ENCODE measurements around the gene C1orf21. TPM values are rescaled to one million over a fixed set of nuclear protein-coding genes. Genes with fewer than 3 reads are reported as not detected.

Gene C1orf21
- total RNA-seq, 2 donors from 2014 or later, result 3.0 to 4.6 TPM

DNA sequence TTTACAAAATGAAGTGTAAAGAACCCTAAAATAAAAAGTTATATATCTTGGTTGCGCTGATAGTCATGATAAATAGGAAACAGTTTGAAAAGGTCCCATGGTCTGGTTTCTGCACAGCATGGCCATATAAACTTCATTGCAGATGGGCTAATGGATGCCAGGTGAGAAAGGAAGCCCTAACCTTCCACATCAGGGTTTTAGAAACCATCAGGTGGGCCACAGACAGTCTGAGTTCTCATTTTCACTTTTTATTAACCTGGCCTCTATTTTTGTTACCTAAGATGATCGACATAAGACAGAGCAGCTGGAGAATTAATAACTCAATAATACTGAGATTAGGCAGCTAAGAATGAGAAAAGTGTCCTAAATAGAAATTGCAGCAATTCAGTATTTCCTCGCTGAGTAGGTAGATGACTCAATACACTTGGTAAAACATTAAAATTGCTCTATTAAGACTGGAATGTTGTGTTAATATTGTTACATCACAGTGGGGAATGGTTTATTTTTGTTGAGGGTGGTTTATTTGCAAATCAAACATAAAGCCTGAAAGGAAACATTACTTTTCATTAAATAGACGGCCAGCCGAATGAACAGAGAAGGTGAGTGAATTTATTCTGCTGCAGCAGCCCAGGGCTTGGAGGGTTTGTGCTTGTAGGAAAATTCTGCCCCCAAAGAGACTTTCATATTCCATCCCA is 21.1 kb downstream of the C1orf21 start:
- no peak overlapping the region for H3K27ac Mint-ChIP-seq
- no peaks in the 10 kb centered on the region for H3K36me3 Mint-ChIP-seq (ENCODE audit: insufficient read depth in 2 of 2)
- no peak for DNase-seq
- ATAC-seq (replicated peaks in 1 of 2), result no peak
- no peaks in the 10 kb centered on the region for H3K9me3 Mint-ChIP-seq
- H3K27me3 Mint-ChIP-seq (ENCODE audit: low read depth), result no peaks in the 10 kb centered on the region
- no peak overlapping the region for H3K4me3 Mint-ChIP-seq
- H3K4me1 Mint-ChIP-seq (ENCODE audit: low read depth), result no peaks in the 10 kb centered on the region

DNA sequence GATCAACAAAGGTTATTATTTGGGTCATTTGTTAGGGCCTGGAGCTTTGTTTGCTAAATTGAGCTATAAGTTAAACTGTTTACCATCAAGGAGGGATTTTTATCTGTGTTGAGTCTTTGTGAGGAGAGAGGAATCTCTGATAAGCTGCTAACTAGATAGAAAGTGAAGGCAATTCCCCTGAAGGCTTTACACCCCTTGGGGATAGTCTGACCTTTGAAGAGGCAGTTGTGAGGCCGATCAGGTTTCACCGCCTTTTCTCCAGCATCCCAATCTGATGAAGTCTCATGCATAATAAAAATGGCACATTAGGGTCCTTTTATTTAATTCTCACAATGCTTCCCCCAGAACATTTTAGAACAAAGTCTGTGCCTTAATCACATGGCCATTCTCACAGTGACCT is 21.8 kb downstream of the C1orf21 start:
- DNase-seq, result no peak
- H3K27ac Mint-ChIP-seq, result no peak overlapping the region
- no peak overlapping the region for H3K4me3 Mint-ChIP-seq
- H3K4me1 Mint-ChIP-seq (ENCODE audit: low read depth), result no peaks in the 10 kb centered on the region
- H3K27me3 Mint-ChIP-seq (ENCODE audit: low read depth), result no peaks in the 10 kb centered on the region
- ATAC-seq (replicated peaks in 1 of 2), result no peak
- no peaks in the 10 kb centered on the region for H3K9me3 Mint-ChIP-seq
- no peaks in the 10 kb centered on the region for H3K36me3 Mint-ChIP-seq (ENCODE audit: insufficient read depth in 2 of 2)

DNA sequence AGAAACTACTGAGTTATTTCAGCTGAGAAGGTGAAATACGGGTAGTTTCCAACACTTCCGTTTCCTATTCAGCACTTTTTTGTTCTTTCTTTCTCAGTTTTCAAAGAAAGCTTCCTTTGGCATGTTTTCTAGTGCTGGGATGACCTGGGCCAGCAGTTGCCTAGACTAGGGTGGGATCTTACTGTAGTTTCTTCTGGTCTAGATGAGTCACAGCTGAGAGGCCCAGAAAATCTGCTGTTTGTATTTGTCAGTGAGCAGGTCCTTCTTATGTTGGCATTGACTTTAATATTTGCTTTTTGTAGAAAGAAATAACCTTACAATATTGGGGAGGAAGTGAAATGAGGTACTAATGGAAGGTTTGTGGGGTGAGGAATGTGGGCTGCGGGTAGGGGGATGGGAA is 22.2 kb downstream of the C1orf21 start:
- no peaks in the 10 kb centered on the region for H3K4me1 Mint-ChIP-seq (ENCODE audit: low read depth)
- H3K9me3 Mint-ChIP-seq, result no peaks in the 10 kb centered on the region
- DNase-seq, result no peak
- no peak for ATAC-seq (replicated peaks in 1 of 2)
- peak overlapping the region; percentile 71 for H3K27ac Mint-ChIP-seq
- no peaks in the 10 kb centered on the region for H3K27me3 Mint-ChIP-seq (ENCODE audit: low read depth)
- H3K36me3 Mint-ChIP-seq (ENCODE audit: insufficient read depth in 2 of 2), result no peaks in the 10 kb centered on the region
- no peak overlapping the region for H3K4me3 Mint-ChIP-seq

DNA sequence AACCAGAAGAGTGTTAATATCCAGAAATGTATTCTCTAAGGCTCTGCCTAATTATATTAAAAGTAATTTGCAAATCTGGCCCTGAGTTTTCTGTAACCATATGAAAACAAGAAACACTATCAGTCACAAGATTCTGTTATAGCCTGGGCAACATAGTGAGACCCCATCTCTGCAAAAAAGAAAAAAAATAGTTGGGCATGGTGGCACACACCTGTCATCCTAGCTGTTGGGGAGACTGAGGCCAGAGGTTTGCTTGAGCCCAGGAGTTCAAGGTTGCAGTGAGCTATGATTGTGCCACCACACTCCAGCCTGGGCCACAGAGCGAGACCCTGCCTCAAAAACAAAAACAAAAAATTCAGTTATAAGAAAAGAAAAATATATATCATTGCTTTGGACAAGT is 25.6 kb downstream of the C1orf21 start:
- no peaks in the 10 kb centered on the region for H3K36me3 Mint-ChIP-seq (ENCODE audit: insufficient read depth in 2 of 2)
- no peaks in the 10 kb centered on the region for H3K4me1 Mint-ChIP-seq (ENCODE audit: low read depth)
- no peak for ATAC-seq (replicated peaks in 1 of 2)
- DNase-seq, result no peak
- no peak overlapping the region for H3K4me3 Mint-ChIP-seq
- H3K27ac Mint-ChIP-seq, result no peak overlapping the region
- H3K27me3 Mint-ChIP-seq (ENCODE audit: low read depth), result no peaks in the 10 kb centered on the region
- H3K9me3 Mint-ChIP-seq, result no peaks in the 10 kb centered on the region

DNA sequence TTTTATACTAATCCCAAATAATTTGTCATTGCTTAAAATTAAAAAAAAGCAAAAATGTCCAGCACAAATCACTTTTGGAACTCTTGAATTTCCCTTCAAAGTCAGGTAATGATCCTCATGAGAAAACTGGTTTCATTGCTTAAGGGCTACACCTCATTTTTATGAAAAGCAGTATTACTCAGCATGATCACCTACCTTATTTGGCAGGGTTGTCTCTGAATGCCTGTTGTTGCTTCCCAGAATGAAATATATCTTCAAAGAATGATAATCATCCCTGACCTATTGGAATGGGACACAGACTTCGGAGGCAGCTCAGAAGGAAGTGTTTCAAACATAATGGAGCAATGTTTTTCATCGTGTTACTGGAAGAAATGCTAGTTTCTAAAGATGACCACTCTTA is 29.7 kb downstream of the C1orf21 start:
- H3K4me1 Mint-ChIP-seq (ENCODE audit: low read depth), result no peaks in the 10 kb centered on the region
- DNase-seq, result no peak
- H3K4me3 Mint-ChIP-seq, result no peak overlapping the region
- H3K9me3 Mint-ChIP-seq, result no peaks in the 10 kb centered on the region
- H3K36me3 Mint-ChIP-seq (ENCODE audit: insufficient read depth in 2 of 2), result no peaks in the 10 kb centered on the region
- peaks cover 6% of the 10 kb centered on the region for H3K27me3 Mint-ChIP-seq (ENCODE audit: low read depth)
- no peak for ATAC-seq (replicated peaks in 1 of 2)
- H3K27ac Mint-ChIP-seq, result no peak overlapping the region

DNA sequence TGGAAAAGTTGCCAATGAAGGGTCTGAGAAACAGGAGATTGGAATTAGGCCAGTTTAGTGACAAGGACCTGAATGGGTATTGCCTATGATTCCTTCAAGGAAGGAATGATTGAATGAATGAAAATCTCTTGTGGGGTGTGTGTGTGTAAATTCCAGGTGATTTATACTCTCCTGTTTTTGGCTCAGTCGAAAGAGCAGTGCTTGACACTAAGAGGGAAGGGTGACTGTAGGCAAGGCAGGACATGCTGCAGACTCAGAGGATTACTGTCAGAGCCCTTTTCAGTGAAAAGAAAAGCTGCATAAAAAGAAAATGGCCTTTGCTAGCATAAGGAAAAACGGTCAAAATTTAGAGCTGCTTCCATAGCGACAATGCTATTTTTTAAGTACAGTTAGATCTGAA is 30.1 kb downstream of the C1orf21 start:
- H3K9me3 Mint-ChIP-seq, result no peaks in the 10 kb centered on the region
- H3K4me1 Mint-ChIP-seq (ENCODE audit: low read depth), result no peaks in the 10 kb centered on the region
- DNase-seq, result no peak
- no peaks in the 10 kb centered on the region for H3K36me3 Mint-ChIP-seq (ENCODE audit: insufficient read depth in 2 of 2)
- ATAC-seq (replicated peaks in 1 of 2), result no peak
- no peak overlapping the region for H3K4me3 Mint-ChIP-seq
- H3K27ac Mint-ChIP-seq, result no peak overlapping the region
- peaks cover 6% of the 10 kb centered on the region for H3K27me3 Mint-ChIP-seq (ENCODE audit: low read depth)

DNA sequence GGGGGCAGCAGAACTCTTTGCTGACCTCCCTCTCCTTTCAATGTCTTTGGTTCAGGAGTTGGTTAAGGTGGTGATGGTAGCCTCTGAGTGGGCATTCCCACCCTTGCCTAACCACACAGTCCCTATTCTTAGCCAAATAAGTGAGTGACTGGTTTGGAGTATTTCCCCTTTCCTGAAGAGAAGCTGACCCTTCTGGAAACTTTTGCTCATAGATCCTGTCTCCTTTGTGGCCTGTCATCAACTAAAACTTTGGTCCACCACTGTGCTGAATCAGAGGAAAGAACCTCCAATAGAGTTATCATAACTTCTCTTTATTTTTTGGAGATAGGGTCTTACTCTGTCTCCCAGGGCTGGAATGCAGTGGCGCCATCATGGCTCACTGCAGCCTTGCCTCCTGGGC is 31.1 kb downstream of the C1orf21 start:
- Mint-ChIP-seq H3K4me1 (ENCODE audit: low read depth) (no peaks in the 10 kb centered on the region), H3K27me3 (ENCODE audit: low read depth) (peaks cover 6% of the 10 kb centered on the region), H3K4me3 (no peak overlapping the region), H3K27ac (no peak overlapping the region), H3K9me3 (no peaks in the 10 kb centered on the region), H3K36me3 (ENCODE audit: insufficient read depth in 2 of 2) (no peaks in the 10 kb centered on the region)
- DNase-seq (no peak), ATAC-seq (replicated peaks in 1 of 2) (no peak)

DNA sequence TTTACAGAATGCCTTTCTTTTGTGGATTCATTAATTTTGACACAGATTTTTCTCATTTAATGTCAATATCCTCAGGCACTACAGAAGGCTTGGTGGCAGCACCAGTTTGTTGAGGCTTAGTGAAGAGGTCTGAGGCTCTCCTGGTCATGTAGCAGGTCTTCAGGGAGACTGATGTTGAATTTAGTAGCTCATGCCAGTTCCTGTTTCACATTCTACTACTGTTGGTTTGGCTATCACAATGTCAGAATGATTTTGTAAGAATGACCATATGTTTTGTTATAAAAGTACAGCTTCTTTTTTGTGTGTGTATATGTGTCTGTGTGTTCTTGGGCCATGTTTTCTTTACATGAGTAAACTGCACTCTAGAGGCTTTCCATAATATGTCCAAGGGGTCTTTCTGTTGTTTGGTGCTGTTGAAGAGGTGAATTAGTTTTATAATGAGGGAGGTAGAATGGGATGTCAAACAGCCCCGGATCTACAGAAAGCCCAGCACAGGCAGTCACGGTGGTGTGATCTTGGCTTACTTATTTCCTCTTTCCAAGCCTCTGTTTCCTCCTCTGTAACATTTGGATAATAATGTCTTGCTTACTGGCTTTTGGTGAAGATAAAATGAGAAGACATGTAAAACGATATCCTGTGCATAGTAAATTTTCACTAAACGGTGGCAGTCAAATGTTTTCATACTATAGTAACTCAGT is 32.0 kb downstream of the C1orf21 start:
- H3K4me1 Mint-ChIP-seq (ENCODE audit: low read depth), result no peaks in the 10 kb centered on the region
- H3K27ac Mint-ChIP-seq, result no peak overlapping the region
- ATAC-seq (replicated peaks in 1 of 2) (no peak), DNase-seq (no peak)
- no peak overlapping the region for H3K4me3 Mint-ChIP-seq
- peaks cover 6% of the 10 kb centered on the region for H3K27me3 Mint-ChIP-seq (ENCODE audit: low read depth)
- H3K9me3 Mint-ChIP-seq, result no peaks in the 10 kb centered on the region
- no peaks in the 10 kb centered on the region for H3K36me3 Mint-ChIP-seq (ENCODE audit: insufficient read depth in 2 of 2)

DNA sequence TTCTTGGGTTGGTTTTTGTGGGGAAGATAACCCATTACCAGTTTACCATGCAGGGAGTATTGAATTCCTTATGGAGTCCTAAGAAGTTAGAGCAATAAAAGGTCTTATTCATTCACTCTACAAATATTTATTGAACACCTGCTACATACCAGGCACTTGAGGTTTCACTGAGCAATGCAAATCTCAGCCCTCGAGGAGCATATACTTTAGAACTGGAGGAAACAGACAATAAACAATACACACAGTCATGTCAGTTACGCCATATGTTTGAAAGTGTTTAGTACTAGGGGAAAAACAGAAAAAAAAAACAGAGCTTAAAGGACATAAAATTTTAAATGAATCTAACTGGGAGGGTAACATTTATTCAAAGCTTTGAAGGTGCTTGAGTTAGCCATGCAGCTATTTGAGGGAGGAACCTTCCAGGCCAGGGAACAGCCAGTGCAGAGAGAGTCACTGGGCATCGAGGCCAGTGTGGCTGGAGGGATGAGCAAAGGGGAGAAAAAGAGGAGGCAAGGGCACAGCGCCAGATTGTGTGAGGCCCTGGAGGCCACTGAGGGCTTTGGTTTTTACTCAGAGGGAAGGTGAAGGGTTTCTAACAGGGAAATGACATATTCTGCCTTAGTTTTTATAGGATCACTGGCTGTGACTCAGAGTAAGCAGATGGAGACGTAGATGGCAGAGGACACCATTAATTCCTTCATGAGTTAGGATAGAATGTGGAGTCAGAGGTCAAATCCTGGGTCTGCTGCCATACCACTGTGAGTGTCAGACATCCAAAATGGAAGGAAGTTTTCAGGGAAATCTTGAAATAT is 32.7 kb downstream of the C1orf21 start:
- Mint-ChIP-seq H3K27ac (no peak overlapping the region), H3K27me3 (ENCODE audit: low read depth) (peaks cover 6% of the 10 kb centered on the region), H3K36me3 (ENCODE audit: insufficient read depth in 2 of 2) (no peaks in the 10 kb centered on the region), H3K4me3 (no peak overlapping the region), H3K4me1 (ENCODE audit: low read depth) (no peaks in the 10 kb centered on the region), H3K9me3 (no peaks in the 10 kb centered on the region)
- ATAC-seq (replicated peaks in 1 of 2), result no peak
- DNase-seq, result no peak

DNA sequence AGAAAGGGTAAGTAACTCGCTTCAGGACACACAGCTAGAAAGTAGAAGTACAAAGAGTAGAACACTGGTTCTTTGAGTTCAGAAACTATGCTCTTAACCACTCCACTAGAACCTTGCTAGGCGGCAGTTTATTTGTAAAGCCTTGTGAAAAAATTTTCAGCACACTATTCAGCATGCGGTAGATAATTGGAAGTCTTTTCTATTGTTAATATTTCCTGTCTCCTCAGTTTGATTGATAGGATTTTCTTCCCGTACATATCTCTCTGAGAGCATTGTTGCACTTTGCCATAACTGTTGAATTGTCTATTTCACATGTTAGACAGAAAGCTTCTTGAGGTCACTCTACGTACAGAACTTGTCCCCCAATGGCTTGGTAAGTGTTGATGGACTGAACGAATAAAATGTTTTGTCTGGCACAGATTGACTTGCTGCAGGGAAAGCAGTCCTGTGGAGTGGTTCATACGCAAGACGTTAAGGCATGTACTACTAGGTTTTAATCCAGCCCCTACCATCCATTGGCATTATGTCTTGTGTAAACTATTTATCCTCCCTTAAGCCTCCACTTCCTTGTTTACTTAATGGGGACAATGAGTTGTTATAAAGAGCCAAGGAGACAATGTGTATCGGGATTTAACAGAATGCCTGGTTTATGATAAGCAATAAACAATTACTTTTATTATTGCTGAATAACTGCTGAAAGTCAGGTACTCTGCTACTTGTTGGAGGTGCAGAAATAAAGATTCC is 35.8 kb downstream of the C1orf21 start:
- H3K9me3 Mint-ChIP-seq, result no peaks in the 10 kb centered on the region
- no peaks in the 10 kb centered on the region for H3K4me1 Mint-ChIP-seq (ENCODE audit: low read depth)
- DNase-seq (no peak), ATAC-seq (replicated peaks in 1 of 2) (no peak)
- no peak overlapping the region for H3K27ac Mint-ChIP-seq
- no peak overlapping the region for H3K4me3 Mint-ChIP-seq
- peaks cover 12% of the 10 kb centered on the region for H3K27me3 Mint-ChIP-seq (ENCODE audit: low read depth)
- no peaks in the 10 kb centered on the region for H3K36me3 Mint-ChIP-seq (ENCODE audit: insufficient read depth in 2 of 2)

DNA sequence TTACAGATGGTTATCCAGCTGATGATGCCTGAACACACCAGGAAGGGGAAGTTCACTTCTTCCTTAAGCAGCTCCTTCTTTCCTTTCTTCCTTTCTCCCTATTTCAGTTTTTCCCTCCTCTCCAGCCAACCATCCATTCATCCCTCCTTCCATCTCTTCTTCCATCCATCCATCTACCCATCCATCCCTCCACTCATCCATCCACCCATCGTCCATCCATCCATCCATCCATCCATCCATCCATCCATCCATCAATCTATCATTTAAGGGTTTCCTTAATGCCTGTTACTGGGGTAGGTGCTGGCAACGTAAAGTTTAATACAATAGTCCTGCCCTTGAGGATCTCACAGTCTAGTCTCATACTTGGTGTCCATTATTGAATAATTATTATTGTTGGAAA is 36.8 kb downstream of the C1orf21 start:
- Mint-ChIP-seq H3K4me3 (no peak overlapping the region), H3K36me3 (ENCODE audit: insufficient read depth in 2 of 2) (no peaks in the 10 kb centered on the region), H3K27me3 (ENCODE audit: low read depth) (peaks cover 12% of the 10 kb centered on the region), H3K9me3 (no peaks in the 10 kb centered on the region), H3K4me1 (ENCODE audit: low read depth) (no peaks in the 10 kb centered on the region), H3K27ac (no peak overlapping the region)
- ATAC-seq (replicated peaks in 1 of 2) (no peak), DNase-seq (no peak)

DNA sequence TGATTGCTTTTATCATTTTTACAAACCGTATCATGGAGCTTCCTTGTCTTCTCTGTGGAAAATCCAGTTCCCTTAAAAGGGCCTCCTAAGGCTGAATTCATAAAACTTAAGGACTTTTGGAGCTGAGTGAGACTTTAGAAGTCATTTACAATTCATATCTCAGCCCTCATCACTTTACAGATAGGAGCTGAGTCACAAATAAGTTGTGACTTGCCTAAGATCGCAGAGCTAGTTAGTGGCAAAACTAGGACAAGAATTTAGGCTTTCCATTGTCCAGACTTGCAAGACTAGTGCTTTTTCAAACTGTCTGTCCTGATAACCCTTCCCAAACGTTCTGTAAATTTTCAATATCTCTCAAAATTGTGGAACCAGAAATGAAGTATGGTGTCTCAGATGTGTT is 37.3 kb downstream of the C1orf21 start:
- H3K9me3 Mint-ChIP-seq, result no peaks in the 10 kb centered on the region
- H3K27ac Mint-ChIP-seq, result no peak overlapping the region
- ATAC-seq (replicated peaks in 1 of 2), result no peak
- H3K27me3 Mint-ChIP-seq (ENCODE audit: low read depth), result peaks cover 12% of the 10 kb centered on the region
- H3K4me3 Mint-ChIP-seq, result no peak overlapping the region
- H3K36me3 Mint-ChIP-seq (ENCODE audit: insufficient read depth in 2 of 2), result no peaks in the 10 kb centered on the region
- no peak for DNase-seq
- H3K4me1 Mint-ChIP-seq (ENCODE audit: low read depth), result no peaks in the 10 kb centered on the region

DNA sequence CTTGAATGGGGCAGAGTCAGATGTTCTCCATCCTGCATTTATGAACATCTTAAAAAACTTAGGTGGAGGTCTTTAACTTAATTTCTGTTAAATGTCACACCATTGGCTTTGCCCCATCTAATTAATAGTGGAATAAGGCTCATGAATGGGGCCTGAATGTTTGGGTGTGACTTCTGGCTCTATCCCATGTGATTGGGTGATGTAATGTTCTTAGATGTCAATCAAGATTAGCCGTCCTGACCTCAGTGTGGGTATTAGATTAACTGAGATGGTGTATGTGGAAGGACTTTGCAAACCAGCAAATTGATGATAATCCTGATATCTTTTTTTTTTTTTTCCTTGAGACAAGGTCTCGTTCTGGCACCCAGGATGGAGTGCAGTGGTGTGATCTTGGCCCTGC is 38.1 kb downstream of the C1orf21 start:
- H3K27me3 Mint-ChIP-seq (ENCODE audit: low read depth), result peaks cover 6% of the 10 kb centered on the region
- no peak for DNase-seq
- H3K9me3 Mint-ChIP-seq, result no peaks in the 10 kb centered on the region
- no peaks in the 10 kb centered on the region for H3K4me1 Mint-ChIP-seq (ENCODE audit: low read depth)
- ATAC-seq (replicated peaks in 1 of 2), result no peak
- no peak overlapping the region for H3K4me3 Mint-ChIP-seq
- H3K36me3 Mint-ChIP-seq (ENCODE audit: insufficient read depth in 2 of 2), result no peaks in the 10 kb centered on the region
- no peak overlapping the region for H3K27ac Mint-ChIP-seq
